ENCODE measurements around the gene TRMT61B.

TRMT61B gene

DNA sequence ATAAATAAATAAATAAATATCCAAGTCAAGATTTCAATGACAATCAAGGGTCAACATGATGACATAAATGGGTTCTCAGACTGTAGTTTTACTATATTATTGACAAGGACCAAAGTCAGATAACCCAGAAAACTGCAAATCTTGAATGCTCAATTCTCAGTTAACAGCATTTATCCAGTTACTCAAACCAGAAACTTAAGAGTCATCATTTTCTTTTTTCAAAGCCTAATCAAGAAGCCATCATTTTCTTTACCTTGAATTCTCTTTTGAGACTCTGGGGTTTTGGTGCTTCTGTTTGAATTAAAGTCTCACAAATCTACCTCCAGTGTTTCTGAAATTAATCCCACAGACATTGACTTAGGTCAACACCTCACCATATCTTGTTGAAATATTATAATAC is 14.1 kb downstream of the TRMT61B start:
- no peak for DNase-seq (ENCODE audit: low spot score)

DNA sequence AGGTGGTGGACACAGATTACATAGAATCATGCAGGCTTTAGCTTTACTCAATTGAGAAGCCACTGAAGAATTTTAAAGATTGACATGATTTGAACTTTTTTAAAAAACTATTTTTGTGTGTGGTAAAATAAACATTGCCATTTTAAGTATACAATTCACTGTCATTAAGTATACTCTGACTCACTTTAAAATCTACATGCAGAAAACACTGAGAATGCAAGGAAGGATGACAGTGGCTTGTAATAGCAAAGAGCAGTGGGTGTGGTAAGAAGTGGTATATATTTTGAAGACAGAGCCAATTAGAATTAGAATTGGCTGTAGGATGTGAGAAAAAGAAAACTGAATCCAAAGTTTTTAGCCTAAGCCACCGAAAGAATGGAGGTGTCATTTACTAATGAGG is 14.9 kb downstream of the TRMT61B start:
- DNase-seq (ENCODE audit: low spot score): no peak

DNA sequence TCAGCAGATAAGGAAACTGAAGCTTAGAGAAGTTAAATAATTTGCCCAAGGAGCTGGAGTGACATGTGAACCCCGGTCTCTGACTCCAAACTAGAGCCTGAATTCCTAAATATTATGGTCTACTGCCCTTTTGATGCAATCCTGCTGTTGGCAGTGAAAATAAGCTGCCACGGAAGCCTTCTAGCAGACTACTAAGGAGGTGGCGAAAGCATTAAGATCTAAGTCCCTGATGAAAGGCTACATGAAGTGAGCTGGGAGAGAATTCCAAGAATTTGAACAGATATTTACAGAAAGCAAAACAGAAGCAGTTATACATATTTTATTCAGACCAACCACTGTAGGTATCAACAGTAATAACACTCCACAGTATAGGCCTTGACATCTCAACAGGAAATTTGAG is 28.1 kb downstream of the TRMT61B start:
- DNase-seq (ENCODE audit: low spot score): no peak

DNA sequence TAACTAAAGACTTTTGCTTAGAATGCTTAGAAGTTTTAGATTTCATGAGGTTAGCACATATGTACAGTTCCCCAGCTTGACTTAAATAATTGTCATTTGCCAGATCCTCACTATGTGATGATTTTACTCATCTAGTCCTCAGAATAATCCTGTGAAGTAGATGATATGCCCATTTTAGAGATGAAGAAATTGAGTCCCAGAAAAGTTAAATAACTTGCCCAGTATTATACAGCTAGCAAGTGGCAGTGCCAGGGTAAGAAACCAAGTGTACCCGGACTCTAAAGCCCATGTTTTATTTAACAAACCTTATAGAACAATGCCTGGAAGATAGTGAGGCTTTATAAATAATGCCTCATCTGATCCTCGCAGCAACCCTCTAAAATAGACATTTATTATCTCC is 31.1 kb downstream of the TRMT61B start:
- DNase-seq (ENCODE audit: low spot score): no peak

DNA sequence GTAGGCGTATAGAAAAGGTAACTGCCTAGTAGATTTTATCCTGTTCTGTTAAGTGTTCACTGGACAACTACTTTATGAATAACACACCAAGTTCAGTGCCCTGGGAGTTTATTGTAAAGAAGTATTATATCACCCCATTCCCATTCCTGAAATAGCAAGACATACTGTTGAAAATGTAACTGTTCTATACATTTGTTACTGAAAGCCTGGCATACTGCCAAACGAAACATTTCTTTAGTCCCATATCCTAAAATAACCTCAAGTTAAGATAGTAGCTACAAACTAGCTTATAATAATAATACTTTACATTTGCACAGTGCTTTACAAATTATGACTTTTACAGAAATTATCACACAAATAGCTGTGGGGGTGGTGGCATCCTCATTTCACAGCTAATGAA is 34.3 kb downstream of the TRMT61B start:
- no peak for DNase-seq (ENCODE audit: low spot score)

DNA sequence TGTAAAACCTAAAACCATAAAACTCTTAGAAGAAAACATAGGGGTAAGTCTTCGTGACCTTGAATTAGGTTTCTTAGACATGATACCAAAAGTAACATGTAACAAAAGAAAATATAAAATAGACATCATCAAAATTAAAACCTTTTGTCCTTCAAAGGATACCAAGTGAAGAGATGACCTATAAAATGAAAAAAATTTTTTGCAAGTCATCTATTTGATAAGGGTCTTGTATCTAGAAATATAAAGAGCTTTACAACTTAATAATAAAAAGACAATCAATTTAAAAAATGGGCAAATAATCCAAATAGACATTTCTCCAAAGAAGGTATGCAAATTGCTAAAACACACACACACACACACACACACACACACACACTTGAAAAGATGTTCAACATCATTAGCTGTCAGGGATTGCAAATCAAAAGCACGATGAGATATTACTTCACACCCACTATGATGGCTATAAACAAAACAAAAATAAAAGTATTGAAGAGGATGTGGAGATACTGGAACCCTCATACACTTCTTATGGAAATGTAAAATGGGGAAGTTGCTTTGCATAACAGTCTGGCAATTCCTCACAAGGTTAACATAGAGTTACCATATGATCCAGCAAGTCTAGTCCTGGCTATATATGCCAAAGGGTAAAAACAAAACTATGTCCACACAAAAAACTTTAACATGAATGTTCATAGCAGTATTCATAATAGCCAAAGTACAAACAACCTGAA is 36.2 kb downstream of the TRMT61B start:
- no peak for DNase-seq (ENCODE audit: low spot score)

DNA sequence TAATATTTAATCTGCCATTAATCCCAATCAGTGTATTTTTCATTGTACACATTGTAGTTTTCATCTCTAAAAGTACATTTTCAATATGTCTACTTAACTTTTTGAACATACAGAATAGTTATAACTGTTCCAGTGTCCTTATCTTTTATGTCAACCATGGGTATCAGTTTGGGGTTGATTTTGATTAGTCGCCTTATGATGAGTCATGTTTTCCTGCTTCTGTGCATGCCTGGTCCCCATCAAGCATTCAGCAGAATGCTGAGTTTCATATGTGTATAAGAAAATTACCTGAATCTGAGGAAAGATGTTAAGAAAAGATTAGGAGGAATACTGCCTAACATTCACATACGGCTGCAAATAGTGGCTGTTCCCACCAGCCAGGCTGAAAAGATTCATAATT is 41.7 kb downstream of the TRMT61B start:
- DNase-seq (ENCODE audit: low spot score): no peak

DNA sequence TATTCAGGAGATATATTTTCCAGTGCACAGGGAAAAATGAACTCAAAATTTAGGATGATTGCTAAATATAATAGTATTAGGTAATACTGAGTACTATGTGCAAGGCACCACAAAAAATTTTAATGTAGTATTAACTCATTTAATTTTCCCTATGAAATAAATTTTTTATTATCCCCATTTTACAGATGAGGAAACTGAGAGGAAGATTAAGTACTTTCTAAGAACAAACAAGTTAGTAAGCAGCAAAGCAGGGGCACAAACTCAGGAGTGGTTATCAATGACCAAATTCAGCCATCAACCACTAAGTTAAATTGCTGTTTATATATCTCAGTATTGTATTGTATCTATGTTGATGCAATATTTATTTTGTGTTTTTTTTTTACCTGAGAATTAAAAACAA is 45.2 kb downstream of the TRMT61B start:
- DNase-seq (ENCODE audit: low spot score): no peak

DNA sequence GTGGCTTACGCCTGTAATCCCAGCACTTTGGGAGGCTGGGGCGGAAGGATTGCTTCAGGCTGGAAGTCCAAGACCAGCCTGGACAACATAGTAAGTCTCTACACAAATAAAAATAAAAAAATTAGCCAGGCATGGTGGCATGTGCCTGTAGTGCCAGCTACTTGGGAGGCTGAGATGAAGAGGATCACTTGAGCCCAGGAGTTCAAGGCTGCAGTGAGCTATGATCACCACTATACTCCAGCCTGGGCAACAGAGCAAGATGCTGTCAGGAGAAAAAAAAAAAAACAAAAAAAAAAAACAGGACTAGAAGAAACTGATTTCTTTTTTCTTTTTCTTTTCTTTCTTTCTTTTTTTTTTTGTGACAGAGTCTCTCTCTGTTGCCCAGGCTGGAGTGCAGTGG is 45.9 kb downstream of the TRMT61B start:
- no peak for DNase-seq (ENCODE audit: low spot score)

DNA sequence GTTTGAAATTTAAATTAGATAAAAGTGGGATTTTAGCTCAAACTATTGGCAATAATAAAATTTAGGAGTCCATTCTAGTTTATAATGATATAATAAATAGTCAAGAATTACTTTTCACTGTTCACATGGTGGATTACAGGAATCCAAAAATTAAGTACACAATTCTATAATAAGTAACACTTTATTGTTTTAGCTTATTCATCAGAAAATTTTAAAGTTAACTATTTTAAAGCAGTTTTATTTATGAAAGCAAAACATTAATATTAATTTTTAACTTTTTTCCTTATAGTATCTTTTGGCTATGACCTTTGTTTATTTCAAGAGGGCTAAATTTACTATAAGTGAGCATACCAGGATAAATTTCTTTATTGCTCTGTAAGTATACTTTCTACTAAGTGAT is 48.1 kb downstream of the TRMT61B start:
- no peak for DNase-seq (ENCODE audit: low spot score)

DNA sequence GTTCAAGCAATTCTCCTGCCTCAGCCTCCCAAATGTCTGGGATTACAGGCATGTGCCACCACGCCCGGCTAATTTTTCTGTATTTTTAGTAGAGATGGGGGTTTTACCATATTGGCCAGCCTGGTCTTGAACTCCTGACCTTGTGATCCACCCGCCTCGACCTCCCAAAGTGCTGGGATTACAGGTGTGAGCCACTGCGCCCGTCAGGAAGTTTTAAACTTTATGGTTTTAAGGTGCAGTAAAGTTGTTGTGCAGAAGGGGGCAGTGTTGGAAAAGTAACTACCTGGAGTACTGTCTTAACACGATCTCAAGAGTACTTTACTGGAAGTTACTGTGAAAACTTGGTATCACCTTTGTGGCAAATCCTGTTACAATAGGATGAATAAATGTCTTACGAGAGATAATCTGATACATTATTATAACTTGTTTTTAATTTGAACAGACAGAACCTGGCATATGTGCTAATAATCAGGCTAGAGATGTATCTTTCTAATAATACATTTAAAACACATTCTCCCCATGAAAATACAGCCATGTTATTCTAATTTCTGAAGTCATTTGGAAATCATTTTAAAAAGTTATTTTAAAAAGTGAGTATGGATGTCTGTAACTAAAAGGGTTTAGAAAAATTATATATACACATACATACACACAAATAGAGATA is 48.7 kb downstream of the TRMT61B start:
- peak; percentile 57 for DNase-seq (ENCODE audit: low spot score)

DNA sequence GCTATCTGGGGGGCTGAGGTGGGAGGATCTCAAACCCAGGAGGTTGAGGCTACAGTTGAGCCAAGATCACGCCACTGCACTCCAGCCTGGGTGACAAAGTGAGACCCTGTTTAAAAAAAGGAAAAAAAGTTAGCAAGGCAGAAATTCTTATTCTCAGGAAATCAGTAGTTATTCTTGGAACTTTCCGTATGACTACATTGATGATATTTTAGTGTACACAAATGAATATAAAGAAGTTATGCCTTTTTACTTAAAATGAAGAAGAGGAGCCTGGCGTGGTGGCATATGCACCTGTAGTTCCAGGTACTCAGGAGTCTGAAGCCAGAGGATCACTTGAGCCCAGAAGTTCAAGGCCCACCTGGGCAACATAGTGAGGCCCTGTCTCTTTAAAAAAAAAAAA is 52.1 kb downstream of the TRMT61B start:
- DNase-seq (ENCODE audit: low spot score): no peak

DNA sequence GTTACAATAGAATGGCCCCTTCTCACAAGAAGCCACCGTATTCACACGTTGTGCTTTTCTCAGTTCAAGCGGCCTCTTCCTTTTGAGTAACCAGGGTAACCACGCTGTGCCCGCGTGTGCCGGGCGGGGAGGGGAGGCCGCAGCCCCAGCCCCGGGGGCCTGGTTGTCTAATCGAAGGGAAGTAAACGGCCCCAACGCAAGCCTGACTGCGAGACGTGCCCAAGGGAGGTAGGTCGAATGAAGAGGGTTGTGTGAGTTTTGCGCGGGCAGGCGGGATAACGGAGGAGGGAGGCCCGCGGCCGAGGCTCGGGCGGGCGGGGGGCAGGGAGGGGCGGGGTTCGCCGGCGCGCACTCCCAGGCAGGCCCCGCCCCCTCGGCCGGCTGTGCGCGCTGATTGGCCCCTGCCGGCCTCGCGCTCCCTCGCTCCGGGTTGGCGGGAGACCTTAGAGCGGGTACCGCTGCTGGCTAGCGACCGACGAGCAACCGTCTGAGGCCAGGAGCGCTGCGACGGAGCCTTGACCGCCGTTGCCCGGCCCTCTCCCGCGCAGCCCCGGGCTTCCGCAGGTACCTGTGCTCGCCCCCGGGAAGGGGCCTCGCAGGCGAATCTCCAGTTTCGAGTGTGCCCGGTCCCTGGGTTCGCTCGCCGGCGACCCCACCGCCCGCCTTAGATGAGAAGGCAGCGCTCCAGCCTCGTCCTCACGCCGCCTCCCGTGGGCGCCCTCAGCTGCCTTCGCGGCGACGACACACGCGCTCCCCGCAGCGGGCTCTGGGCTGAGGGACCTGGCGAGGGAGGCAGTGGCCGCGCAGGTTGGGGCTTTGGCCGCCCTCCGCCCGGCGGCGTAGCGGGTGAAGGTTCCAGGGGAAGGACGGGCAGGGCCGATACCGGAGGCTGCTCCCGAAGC is 59.5 kb downstream of the TRMT61B start, which contains the start of gene SPDYA:
Gene SPDYA (plus strand): TSS at position 451 of the 902 bp plus-strand sequence. CDS start 5,181 bp downstream, outside the sequence.
- DNase-seq (ENCODE audit: low spot score): peak; percentile 53

DNA sequence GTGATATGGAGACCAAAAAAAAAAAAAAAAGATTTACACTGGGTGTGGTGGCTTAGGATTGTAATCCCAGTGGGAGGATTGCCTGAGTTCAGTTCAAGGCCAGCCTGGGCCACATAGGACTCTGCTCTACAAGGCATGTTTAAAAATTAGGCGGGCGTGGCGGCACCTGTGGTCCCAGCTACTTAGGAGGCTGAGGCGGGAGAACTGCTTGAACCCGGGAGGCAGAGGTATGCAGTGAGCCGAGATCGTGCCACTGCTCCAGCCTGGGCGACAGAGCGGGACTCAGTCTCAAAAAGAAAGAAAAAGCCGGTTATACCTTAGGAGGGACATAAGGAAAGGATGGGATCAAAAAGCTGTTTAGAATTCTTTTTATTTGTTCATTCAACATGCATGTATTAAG is 60.2 kb downstream of the TRMT61B start:
- DNase-seq (ENCODE audit: low spot score): no peak

DNA sequence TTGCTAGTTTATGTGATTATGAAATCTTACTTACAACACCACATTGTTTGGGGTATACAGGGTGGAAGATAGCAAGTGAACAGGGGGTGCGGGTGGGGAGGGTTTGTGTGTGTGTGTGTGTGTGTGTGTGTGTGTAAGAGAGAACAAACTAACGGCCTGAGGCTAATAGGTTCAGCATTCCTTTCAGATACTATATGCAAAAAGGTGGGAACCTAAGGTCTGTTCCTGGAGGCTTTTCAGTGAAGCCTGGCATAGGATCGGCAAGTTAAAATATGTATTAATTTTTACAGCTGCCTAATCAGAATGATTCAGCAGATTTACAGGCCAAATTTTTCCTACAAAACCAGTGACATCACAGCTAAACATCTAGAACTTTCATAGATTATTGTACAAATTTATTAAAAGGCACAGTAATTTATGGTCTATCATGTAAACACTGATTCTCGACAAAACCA is 67.1 kb downstream of the TRMT61B start:
- DNase-seq (ENCODE audit: low spot score): no peak

DNA sequence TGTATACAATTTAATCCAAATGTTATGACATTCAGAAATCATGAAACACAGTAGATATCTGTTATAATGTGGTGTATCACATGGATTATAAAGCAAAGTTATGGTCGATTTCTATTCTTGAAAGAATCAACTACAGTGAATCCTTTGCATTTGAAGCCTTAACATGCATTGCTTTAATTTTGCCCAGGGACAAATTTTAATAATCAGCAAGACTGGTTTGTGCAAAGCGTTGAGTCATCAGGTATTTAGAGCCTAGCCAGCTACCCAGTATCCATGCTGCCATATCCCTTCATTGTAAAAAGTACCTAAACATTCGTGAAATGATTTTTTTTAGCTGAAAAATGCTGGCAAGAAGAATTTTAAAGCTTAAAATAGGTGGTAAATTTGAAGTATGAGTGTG is 68.4 kb downstream of the TRMT61B start:
- DNase-seq (ENCODE audit: low spot score): no peak
